Measurements from ENCODE around the gene ZIC5.

Gene ZIC5

DNA sequence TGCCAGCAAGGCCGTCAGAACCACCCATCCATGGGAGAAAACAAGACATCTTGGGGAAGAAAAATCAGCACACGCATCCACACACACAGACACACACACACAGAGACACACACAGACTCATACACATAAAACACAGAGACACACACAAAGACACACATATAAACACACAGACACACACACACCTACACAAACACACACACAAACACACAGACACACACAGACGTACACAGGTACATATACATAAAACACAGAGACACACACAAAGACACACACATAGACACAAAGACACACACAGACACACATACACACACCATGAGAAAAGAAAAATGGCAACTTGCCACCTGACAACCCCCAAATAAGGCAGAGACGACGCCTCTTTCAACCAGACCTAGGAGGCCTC is 40.6 kb downstream of the ZIC5 start:
- no peak for DNase-seq (ENCODE audit: low spot score)

GRCh38 chr13:99929866-99930265 is 41.7 kb downstream of the ZIC5 start:
- no peak for DNase-seq (ENCODE audit: low spot score)

- peak; percentile 37 for DNase-seq (ENCODE audit: low spot score)
Measured at GRCh38 chr13:99926014-99926731, 45.4 kb downstream of the ZIC5 start.

GRCh38 chr13:99923877-99924582 is 47.5 kb downstream of the ZIC5 start:
- no peak for DNase-seq (ENCODE audit: low spot score)

- no peak for DNase-seq (ENCODE audit: low spot score)
Measured at GRCh38 chr13:99922631-99923404, 48.7 kb downstream of the ZIC5 start.

GRCh38 chr13:99919132-99919531 is 52.4 kb downstream of the ZIC5 start:
- no peak for DNase-seq (ENCODE audit: low spot score)

DNA sequence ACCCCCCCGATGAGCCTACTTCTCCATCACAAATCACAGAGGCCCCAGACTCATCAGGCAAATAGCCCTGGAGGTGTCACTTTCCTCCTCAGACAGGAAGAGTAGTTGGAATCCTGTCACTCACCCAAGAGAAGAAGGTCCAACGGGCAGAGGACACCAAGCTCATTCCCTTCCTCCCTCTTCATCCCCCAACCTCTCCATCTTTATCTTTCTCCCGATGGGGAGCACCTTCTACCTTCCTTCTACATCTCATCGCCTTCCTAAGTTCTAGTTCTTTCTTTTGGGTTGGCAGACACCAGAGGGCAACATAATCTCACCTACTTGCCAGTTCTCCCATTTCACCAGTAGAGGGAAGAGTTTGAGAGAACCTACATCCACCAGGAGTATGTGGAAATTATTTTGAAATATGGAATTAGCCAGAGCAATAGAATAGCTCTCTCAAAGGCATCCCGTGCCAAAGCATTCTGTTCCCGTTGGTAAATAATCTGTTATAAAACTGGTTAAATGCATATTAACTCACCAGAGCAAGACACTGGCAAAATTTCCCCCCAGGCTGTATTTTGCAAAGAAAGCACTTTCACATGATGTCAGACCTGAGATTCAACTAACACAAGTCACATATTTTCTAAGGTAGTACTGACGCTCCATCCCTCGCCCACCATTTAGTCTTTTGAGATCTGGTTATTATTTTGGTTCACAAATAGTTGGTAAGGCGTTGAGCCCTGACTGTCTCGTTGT is 55.0 kb downstream of the ZIC5 start:
- DNase-seq (ENCODE audit: low spot score) = peak; percentile 67

DNA sequence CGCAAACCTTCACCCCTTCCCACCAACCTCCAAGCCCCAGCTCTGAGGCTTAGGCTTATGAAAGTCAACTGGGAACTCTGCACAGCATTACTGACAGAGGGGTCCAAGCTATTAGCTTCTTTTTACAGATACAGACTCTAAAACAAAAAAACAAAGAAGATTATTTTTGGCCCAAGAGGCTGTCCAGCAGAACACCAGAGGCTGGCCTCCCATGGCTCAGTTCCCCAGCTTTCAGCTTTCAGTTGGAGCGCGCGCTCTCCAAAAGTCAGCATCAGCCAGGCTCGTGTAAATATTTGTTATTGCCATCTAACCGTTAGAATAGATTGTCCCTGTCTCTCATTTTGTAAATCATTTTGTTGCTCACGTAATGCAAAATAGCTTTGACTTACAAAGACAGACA is 58.4 kb downstream of the ZIC5 start:
- DNase-seq (ENCODE audit: low spot score) = no peak
